ENCODE results near the gene ZNF827. TPM values are rescaled to one million over a fixed set of nuclear protein-coding genes. Genes with fewer than 3 reads are reported as not detected.

The ZNF827 gene
- total RNA-seq, 1 experiment from 2014 or later, result 5.3 TPM

- ChIA-PET CTCF (no interaction called here), POLR2A (no interaction called here)
- Histone ChIP-seq H3K9me3 (no peaks in the 10 kb centered on the region), H3K4me1 (no peaks in the 10 kb centered on the region), H3K27me3 (replicated peaks; ENCODE audit: control insufficient read depth, insufficient read depth, low read length) (no peaks in the 10 kb centered on the region), H3K4me3 (ENCODE audit: low read depth, low read length) (no peak overlapping the region), H3K36me3 (ENCODE audit: control insufficient read depth, insufficient read depth, low read length) (no peaks in the 10 kb centered on the region)
- peaks cover 5% of the 10 kb centered on the region for H3K36me3 Mint-ChIP-seq (ENCODE audit: insufficient read depth, unreplicated experiment)
- no peaks in the 10 kb centered on the region for H3K9me3 Mint-ChIP-seq (ENCODE audit: unreplicated experiment)
- H3K27ac Mint-ChIP-seq (ENCODE audit: unreplicated experiment), result no peak overlapping the region
- no peak overlapping the region for H3K4me3 Mint-ChIP-seq (ENCODE audit: unreplicated experiment)
- H3K27me3 Mint-ChIP-seq (ENCODE audit: insufficient read depth, unreplicated experiment), result no peaks in the 10 kb centered on the region
- no peaks in the 10 kb centered on the region for H3K4me1 Mint-ChIP-seq (ENCODE audit: low read depth, unreplicated experiment)
- DNase-seq, result no peak
- BruUV-seq (replicated peaks), result no TSS peak
- intact Hi-C loops (cut with micrococcal nuclease; ENCODE audit: unreplicated experiment), result no loop called here
- no peak for TF ChIP-seq CTCF (IDR thresholded peaks at IDR 0.05; ENCODE audit: insufficient read depth in 1 of 2, low read depth in 1 of 2, low read length in 1 of 2, severe bottlenecking in 1 of 2, unreplicated experiment in 1 of 2)
Observed at GRCh38 chr4:145912376-145912775, 26.2 kb downstream of the ZNF827 start.

DNA sequence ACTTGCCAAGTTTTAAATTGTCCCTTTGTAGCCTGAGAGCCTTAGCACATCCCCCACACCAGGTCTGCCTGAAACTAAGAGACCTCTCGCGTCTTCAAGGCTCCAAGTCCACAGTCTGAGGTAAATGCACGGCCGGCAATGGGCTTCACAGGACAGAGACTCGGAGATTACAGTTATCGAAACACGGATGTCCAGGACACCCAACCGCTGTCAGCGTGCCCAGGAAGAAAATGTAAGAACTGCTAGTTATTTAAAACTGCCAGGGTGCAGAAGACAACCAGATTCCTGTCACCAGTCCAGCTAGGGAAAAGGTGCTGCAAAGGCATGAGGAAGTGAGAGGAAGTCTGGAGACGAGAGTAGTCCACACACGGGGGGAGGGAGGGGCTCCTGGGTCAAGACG lies 28.9 kb downstream of the ZNF827 start:
- peak overlapping the region; percentile 75 for H3K4me3 Mint-ChIP-seq (ENCODE audit: unreplicated experiment)
- H3K4me1 Mint-ChIP-seq (ENCODE audit: low read depth, unreplicated experiment), result no peaks in the 10 kb centered on the region
- no peaks in the 10 kb centered on the region for H3K36me3 Mint-ChIP-seq (ENCODE audit: insufficient read depth, unreplicated experiment)
- POLR2A ChIA-PET, result no interaction called here
- Histone ChIP-seq H3K27me3 (replicated peaks; ENCODE audit: control insufficient read depth, insufficient read depth, low read length) (no peaks in the 10 kb centered on the region), H3K36me3 (ENCODE audit: control insufficient read depth, insufficient read depth, low read length) (no peaks in the 10 kb centered on the region), H3K4me3 (ENCODE audit: low read depth, low read length) (peak overlapping the region; percentile 19), H3K4me1 (no peaks in the 10 kb centered on the region), H3K9me3 (no peaks in the 10 kb centered on the region)
- BruUV-seq (replicated peaks), result no TSS peak
- peak in 1 of 2 experiments; percentile 4 for DNase-seq
- no peak overlapping the region for H3K27ac Mint-ChIP-seq (ENCODE audit: unreplicated experiment)
- intact Hi-C loops (cut with micrococcal nuclease; ENCODE audit: unreplicated experiment), result no loop called here
- no peak for TF ChIP-seq CTCF (IDR thresholded peaks at IDR 0.05; ENCODE audit: insufficient read depth in 1 of 2, low read depth in 1 of 2, low read length in 1 of 2, severe bottlenecking in 1 of 2, unreplicated experiment in 1 of 2)
- H3K9me3 Mint-ChIP-seq (ENCODE audit: unreplicated experiment), result no peaks in the 10 kb centered on the region
- no peaks in the 10 kb centered on the region for H3K27me3 Mint-ChIP-seq (ENCODE audit: insufficient read depth, unreplicated experiment)
- CTCF ChIA-PET, result no interaction called here

DNA sequence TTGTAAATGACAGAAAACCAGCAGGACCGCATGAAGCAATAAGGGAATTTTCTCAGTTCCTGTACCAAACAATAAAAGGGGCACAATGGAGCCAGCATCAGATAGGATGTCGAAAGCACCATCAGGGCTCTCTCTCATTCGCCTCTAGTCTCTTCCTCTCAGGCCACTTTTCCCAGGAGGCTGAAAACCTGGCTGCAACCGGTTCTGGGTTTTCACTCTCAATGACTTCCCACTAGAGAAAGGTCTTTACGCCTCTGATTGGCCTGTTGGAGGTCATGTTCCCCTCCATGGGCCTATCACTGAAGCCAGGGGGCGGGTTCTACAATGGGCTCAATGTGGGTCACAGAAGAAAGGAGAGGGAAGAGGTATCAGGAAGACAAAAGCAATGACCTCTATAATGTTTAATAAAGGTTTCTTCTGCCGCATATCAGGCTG lies 29.3 kb downstream of the ZNF827 start:
- H3K9me3 ChIP-seq, result no peaks in the 10 kb centered on the region
- H3K27me3 ChIP-seq (replicated peaks; ENCODE audit: control insufficient read depth, insufficient read depth, low read length), result no peaks in the 10 kb centered on the region
- H3K36me3 ChIP-seq (ENCODE audit: control insufficient read depth, insufficient read depth, low read length), result no peaks in the 10 kb centered on the region
- ChIA-PET CTCF (no interaction called here), POLR2A (no interaction called here)
- Mint-ChIP-seq H3K4me3 (ENCODE audit: unreplicated experiment) (peak overlapping the region; percentile 75), H3K36me3 (ENCODE audit: insufficient read depth, unreplicated experiment) (no peaks in the 10 kb centered on the region), H3K9me3 (ENCODE audit: unreplicated experiment) (no peaks in the 10 kb centered on the region), H3K4me1 (ENCODE audit: low read depth, unreplicated experiment) (no peaks in the 10 kb centered on the region), H3K27ac (ENCODE audit: unreplicated experiment) (no peak overlapping the region), H3K27me3 (ENCODE audit: insufficient read depth, unreplicated experiment) (no peaks in the 10 kb centered on the region)
- no peaks in the 10 kb centered on the region for H3K4me1 ChIP-seq
- peak; percentile 73 to 82 for DNase-seq
- intact Hi-C loops (cut with micrococcal nuclease; ENCODE audit: unreplicated experiment), result no loop called here
- BruUV-seq (replicated peaks), result no TSS peak
- TF ChIP-seq CTCF (IDR thresholded peaks at IDR 0.05; ENCODE audit: insufficient read depth in 1 of 2, low read depth in 1 of 2, low read length in 1 of 2, severe bottlenecking in 1 of 2, unreplicated experiment in 1 of 2), result no peak
- H3K4me3 ChIP-seq (ENCODE audit: low read depth, low read length), result peak overlapping the region; percentile 19
